ENCODE results near the gene ARPC1B.

Gene ARPC1B

GRCh38 chr7:99406557-99406956, 32.0 kb downstream of the ARPC1B start:
- peak overlapping the region; percentile 100 for H3K9ac ChIP-seq (ENCODE audit: low read length)
- no peak overlapping the region for H4K8ac ChIP-seq (ENCODE audit: low read length)
- no peak overlapping the region for H3K23ac ChIP-seq (ENCODE audit: low read length in 2 of 2)
- no peak overlapping the region for H2BK5ac ChIP-seq (ENCODE audit: low read depth, low read length, poor library complexity, severe bottlenecking)
- no peak overlapping the region for H3K18ac ChIP-seq (ENCODE audit: low read depth in 1 of 2, low read length in 2 of 2)
- peaks cover 18% of the 10 kb centered on the region for H3K79me1 ChIP-seq (replicated peaks; ENCODE audit: low read length, poor library complexity, severe bottlenecking)
- no peak overlapping the region for H2AFZ ChIP-seq (ENCODE audit: low read depth, low read length)
- no peak for DNase-seq
- no peak overlapping the region for H2BK120ac ChIP-seq (ENCODE audit: low read depth, low read length)
- H4K91ac ChIP-seq (ENCODE audit: low read length): no peak overlapping the region
- no peak overlapping the region for H2BK15ac ChIP-seq (ENCODE audit: low read depth, poor library complexity, severe bottlenecking)
- H3K27ac ChIP-seq (ENCODE audit: low read length, poor library complexity, severe bottlenecking): no peak overlapping the region
- H3K36me3 ChIP-seq (ENCODE audit: control insufficient read depth in 1 of 2, insufficient read depth in 2 of 2, low read depth in 1 of 2, low read length in 2 of 2): peaks cover 36 to 37% of the 10 kb centered on the region in 2 experiments
- H3K4me2 ChIP-seq (ENCODE audit: low read length, poor library complexity, severe bottlenecking): no peak overlapping the region
- H2AK5ac ChIP-seq (ENCODE audit: low read length, severe bottlenecking): no peak overlapping the region
- H3K4ac ChIP-seq (ENCODE audit: low read depth in 1 of 2, low read length in 2 of 2): no peak overlapping the region
- H3K4me1 ChIP-seq (ENCODE audit: control insufficient read depth, insufficient read depth, low read depth, low read length): peaks cover 21% of the 10 kb centered on the region
- no peaks in the 10 kb centered on the region for H3K27me3 ChIP-seq (ENCODE audit: control insufficient read depth in 1 of 2, insufficient read depth in 1 of 2, low read length in 2 of 2)
- no peak overlapping the region for H2BK12ac ChIP-seq (ENCODE audit: low read length in 2 of 2)
- peak overlapping the region in 1 of 2 experiments; percentile 99 for H3K4me3 ChIP-seq (ENCODE audit: insufficient read depth in 1 of 2, low read depth in 1 of 2, low read length in 2 of 2)
- H3K14ac ChIP-seq (ENCODE audit: low read length in 2 of 2): no peak overlapping the region
- no peaks in the 10 kb centered on the region for H3K9me3 ChIP-seq (ENCODE audit: control insufficient read depth, low read length)
- WGBS: 67% methylated on average over 1 of the region's 1 CpG

GRCh38 chr7:99407872-99408378, 33.4 kb downstream of the ARPC1B start:
- Histone ChIP-seq H2BK5ac (ENCODE audit: low read depth, low read length, poor library complexity, severe bottlenecking) (peak overlapping the region; percentile 21), H3K23ac (ENCODE audit: low read length in 2 of 2) (no peak overlapping the region), H3K14ac (ENCODE audit: low read length in 2 of 2) (peak overlapping the region in 1 of 2 experiments; percentile 61), H3K4ac (ENCODE audit: low read depth in 1 of 2, low read length in 2 of 2) (peak overlapping the region; percentile 69 to 96), H2BK15ac (ENCODE audit: low read depth, poor library complexity, severe bottlenecking) (no peak overlapping the region), H3K18ac (ENCODE audit: low read depth in 1 of 2, low read length in 2 of 2) (peak overlapping the region; percentile 47 to 76), H2BK120ac (ENCODE audit: low read depth, low read length) (peak overlapping the region; percentile 8), H2AK5ac (ENCODE audit: low read length, severe bottlenecking) (peak overlapping the region; percentile 76), H3K9ac (ENCODE audit: low read length) (peak overlapping the region; percentile 100), H3K4me1 (ENCODE audit: control insufficient read depth, insufficient read depth, low read depth, low read length) (peaks cover 21% of the 10 kb centered on the region), H3K36me3 (ENCODE audit: control insufficient read depth in 1 of 2, insufficient read depth in 2 of 2, low read depth in 1 of 2, low read length in 2 of 2) (peaks cover 31 to 41% of the 10 kb centered on the region in 2 experiments), H2AFZ (ENCODE audit: low read depth, low read length) (peak overlapping the region; percentile 32), H3K4me2 (ENCODE audit: low read length, poor library complexity, severe bottlenecking) (peak overlapping the region; percentile 84), H4K8ac (ENCODE audit: low read length) (peak overlapping the region; percentile 71), H4K91ac (ENCODE audit: low read length) (peak overlapping the region; percentile 79), H3K27me3 (ENCODE audit: control insufficient read depth in 1 of 2, insufficient read depth in 1 of 2, low read length in 2 of 2) (no peaks in the 10 kb centered on the region), H3K79me1 (replicated peaks; ENCODE audit: low read length, poor library complexity, severe bottlenecking) (peaks cover 12% of the 10 kb centered on the region), H3K4me3 (ENCODE audit: insufficient read depth in 1 of 2, low read depth in 1 of 2, low read length in 2 of 2) (peak overlapping the region; percentile 86 to 99), H3K9me3 (ENCODE audit: control insufficient read depth, low read length) (no peaks in the 10 kb centered on the region), H2BK12ac (ENCODE audit: low read length in 2 of 2) (peak overlapping the region in 1 of 2 experiments; percentile 23), H3K27ac (ENCODE audit: low read length, poor library complexity, severe bottlenecking) (peak overlapping the region; percentile 75)
- under 1% methylated on average over 28 of the region's 28 CpGs for WGBS
- DNase-seq: peak; percentile 82

- DNase-seq: peak; percentile 97
- Histone ChIP-seq H2BK120ac (ENCODE audit: low read depth, low read length) (peak within 1 kb of the TSS; percentile 13), H3K36me3 (ENCODE audit: control insufficient read depth in 1 of 2, insufficient read depth in 2 of 2, low read depth in 1 of 2, low read length in 2 of 2) (peaks cover 32 to 41% of the 10 kb centered on the region in 2 experiments), H3K27me3 (ENCODE audit: control insufficient read depth in 1 of 2, insufficient read depth in 1 of 2, low read length in 2 of 2) (no peaks in the 10 kb centered on the region), H3K4me3 (ENCODE audit: insufficient read depth in 1 of 2, low read depth in 1 of 2, low read length in 2 of 2) (peak within 1 kb of the TSS; percentile 86 to 99), H2BK15ac (ENCODE audit: low read depth, poor library complexity, severe bottlenecking) (peak within 1 kb of the TSS; percentile 92), H3K4me2 (ENCODE audit: low read length, poor library complexity, severe bottlenecking) (peak within 1 kb of the TSS; percentile 84), H3K14ac (ENCODE audit: low read length in 2 of 2) (peak within 1 kb of the TSS in 1 of 2 experiments; percentile 74), H3K4me1 (ENCODE audit: control insufficient read depth, insufficient read depth, low read depth, low read length) (peaks cover 19% of the 10 kb centered on the region), H3K79me1 (replicated peaks; ENCODE audit: low read length, poor library complexity, severe bottlenecking) (peaks cover 8% of the 10 kb centered on the region), H2AFZ (ENCODE audit: low read depth, low read length) (peak within 1 kb of the TSS; percentile 36), H3K23ac (ENCODE audit: low read length in 2 of 2) (no peak within 1 kb of the TSS), H3K9me3 (ENCODE audit: control insufficient read depth, low read length) (no peaks in the 10 kb centered on the region), H2AK5ac (ENCODE audit: low read length, severe bottlenecking) (peak within 1 kb of the TSS; percentile 76), H2BK5ac (ENCODE audit: low read depth, low read length, poor library complexity, severe bottlenecking) (peak within 1 kb of the TSS; percentile 100), H4K8ac (ENCODE audit: low read length) (peak within 1 kb of the TSS; percentile 71), H3K27ac (ENCODE audit: low read length, poor library complexity, severe bottlenecking) (peak within 1 kb of the TSS; percentile 99), H3K9ac (ENCODE audit: low read length) (peak within 1 kb of the TSS; percentile 100), H3K18ac (ENCODE audit: low read depth in 1 of 2, low read length in 2 of 2) (peak within 1 kb of the TSS; percentile 91 to 95), H4K91ac (ENCODE audit: low read length) (peak within 1 kb of the TSS; percentile 94), H3K4ac (ENCODE audit: low read depth in 1 of 2, low read length in 2 of 2) (peak within 1 kb of the TSS; percentile 69 to 96), H2BK12ac (ENCODE audit: low read length in 2 of 2) (peak within 1 kb of the TSS in 1 of 2 experiments; percentile 93)
- WGBS: under 1% methylated on average over 68 of the region's 72 CpGs
Observed at GRCh38 chr7:99408379-99409191, 34.1 kb downstream of the ARPC1B start, which contains the start of the genes BUD31 and PDAP1. Gene BUD31, plus strand, starts transcription at chr7:99408969. Its CDS starts 2,124 bp downstream, at chr7:99411093. Gene PDAP1, minus strand, starts transcription at chr7:99408597. Its CDS starts 49 bp downstream, at chr7:99408548.

GRCh38 chr7:99409192-99409572, 34.7 kb downstream of the ARPC1B start:
- Histone ChIP-seq H2BK5ac (ENCODE audit: low read depth, low read length, poor library complexity, severe bottlenecking) (peak overlapping the region; percentile 53), H3K23ac (ENCODE audit: low read length in 2 of 2) (no peak overlapping the region), H3K18ac (ENCODE audit: low read depth in 1 of 2, low read length in 2 of 2) (peak overlapping the region; percentile 81 to 90), H2BK15ac (ENCODE audit: low read depth, poor library complexity, severe bottlenecking) (peak overlapping the region; percentile 33), H3K27ac (ENCODE audit: low read length, poor library complexity, severe bottlenecking) (peak overlapping the region; percentile 99), H2AFZ (ENCODE audit: low read depth, low read length) (no peak overlapping the region), H3K4ac (ENCODE audit: low read depth in 1 of 2, low read length in 2 of 2) (peak overlapping the region in 1 of 2 experiments; percentile 63), H3K4me1 (ENCODE audit: control insufficient read depth, insufficient read depth, low read depth, low read length) (peaks cover 15% of the 10 kb centered on the region), H2BK12ac (ENCODE audit: low read length in 2 of 2) (no peak overlapping the region), H3K36me3 (ENCODE audit: control insufficient read depth in 1 of 2, insufficient read depth in 2 of 2, low read depth in 1 of 2, low read length in 2 of 2) (peaks cover 31 to 42% of the 10 kb centered on the region in 2 experiments), H3K9ac (ENCODE audit: low read length) (peak overlapping the region; percentile 100), H3K79me1 (replicated peaks; ENCODE audit: low read length, poor library complexity, severe bottlenecking) (peaks cover 6% of the 10 kb centered on the region), H3K14ac (ENCODE audit: low read length in 2 of 2) (peak overlapping the region in 1 of 2 experiments; percentile 74), H4K8ac (ENCODE audit: low read length) (peak overlapping the region; percentile 52), H2AK5ac (ENCODE audit: low read length, severe bottlenecking) (peak overlapping the region; percentile 28), H3K9me3 (ENCODE audit: control insufficient read depth, low read length) (no peaks in the 10 kb centered on the region), H3K27me3 (ENCODE audit: control insufficient read depth in 1 of 2, insufficient read depth in 1 of 2, low read length in 2 of 2) (no peaks in the 10 kb centered on the region), H2BK120ac (ENCODE audit: low read depth, low read length) (peak overlapping the region; percentile 13), H4K91ac (ENCODE audit: low read length) (no peak overlapping the region), H3K4me2 (ENCODE audit: low read length, poor library complexity, severe bottlenecking) (peak overlapping the region; percentile 77), H3K4me3 (ENCODE audit: insufficient read depth in 1 of 2, low read depth in 1 of 2, low read length in 2 of 2) (peak overlapping the region; percentile 86 to 99)
- WGBS: 1% methylated on average over 17 of the region's 18 CpGs
- no peak for DNase-seq
